SHP77 (cell line): ENCODE measurements around the gene SORBS1.

ENCODE experiments used
- DNase-seq, 2 experiments: peaks; one replicate each; lab custom pipeline; 2025; lab: John Stamatoyannopoulos, UW

The SORBS1 gene

GRCh38 chr10:95513941-95514392, 47.2 kb downstream of the SORBS1 start:
- DNase-seq, result peak in 1 of 2 experiments; percentile 8

DNA sequence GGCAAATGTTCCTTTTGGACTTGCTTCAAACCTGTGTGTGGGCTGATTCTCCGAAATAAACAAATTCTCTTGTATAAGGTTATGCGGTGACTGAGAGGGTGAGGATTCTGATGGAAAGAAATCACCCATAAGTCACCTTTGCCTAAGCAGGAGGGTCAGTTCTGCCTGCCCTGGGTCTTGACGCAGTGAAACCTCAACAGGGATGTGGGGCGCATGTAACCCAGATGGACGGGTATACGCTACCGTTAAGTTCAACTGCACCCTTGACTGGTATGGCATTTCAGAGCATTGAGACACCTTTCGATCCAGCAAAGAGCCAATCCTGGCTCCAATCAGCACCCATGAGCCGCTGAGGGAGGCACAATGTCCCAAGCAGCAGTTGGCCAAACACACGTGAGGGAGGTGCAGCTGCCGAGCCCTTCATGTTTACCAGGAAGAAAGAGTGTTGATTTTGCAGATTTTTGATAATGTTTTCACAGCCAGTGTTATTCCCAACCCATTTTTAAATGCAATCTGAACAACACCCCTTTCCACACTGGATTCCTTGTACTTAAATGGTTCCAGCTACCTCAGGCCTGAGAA, 48.1 kb downstream of the SORBS1 start:
- DNase-seq, result peak; percentile 7 to 28

GRCh38 chr10:95511314-95511713, 49.9 kb downstream of the SORBS1 start:
- no peak for DNase-seq

GRCh38 chr10:95509251-95509650, 51.9 kb downstream of the SORBS1 start:
- DNase-seq, result no peak

DNA sequence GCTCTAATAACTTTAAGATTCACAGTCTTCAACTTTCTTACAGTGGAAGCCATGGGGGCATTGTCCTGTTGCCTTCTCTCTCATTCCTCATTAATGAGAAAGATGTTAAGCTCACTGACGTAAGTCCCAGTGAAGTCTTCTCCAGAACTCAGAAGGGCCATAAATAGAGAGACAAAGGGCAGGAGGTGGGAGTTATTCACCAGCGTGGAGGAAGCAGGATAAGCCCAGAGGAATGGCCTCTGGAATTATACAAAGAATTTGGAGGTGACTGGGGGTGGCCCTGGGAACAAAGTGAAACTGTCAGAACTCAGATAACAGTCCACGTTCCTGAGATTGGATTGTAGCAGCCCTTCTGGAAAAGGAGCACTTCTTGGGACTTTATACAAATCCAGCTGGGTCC, 52.4 kb downstream of the SORBS1 start:
- DNase-seq, result no peak

DNA sequence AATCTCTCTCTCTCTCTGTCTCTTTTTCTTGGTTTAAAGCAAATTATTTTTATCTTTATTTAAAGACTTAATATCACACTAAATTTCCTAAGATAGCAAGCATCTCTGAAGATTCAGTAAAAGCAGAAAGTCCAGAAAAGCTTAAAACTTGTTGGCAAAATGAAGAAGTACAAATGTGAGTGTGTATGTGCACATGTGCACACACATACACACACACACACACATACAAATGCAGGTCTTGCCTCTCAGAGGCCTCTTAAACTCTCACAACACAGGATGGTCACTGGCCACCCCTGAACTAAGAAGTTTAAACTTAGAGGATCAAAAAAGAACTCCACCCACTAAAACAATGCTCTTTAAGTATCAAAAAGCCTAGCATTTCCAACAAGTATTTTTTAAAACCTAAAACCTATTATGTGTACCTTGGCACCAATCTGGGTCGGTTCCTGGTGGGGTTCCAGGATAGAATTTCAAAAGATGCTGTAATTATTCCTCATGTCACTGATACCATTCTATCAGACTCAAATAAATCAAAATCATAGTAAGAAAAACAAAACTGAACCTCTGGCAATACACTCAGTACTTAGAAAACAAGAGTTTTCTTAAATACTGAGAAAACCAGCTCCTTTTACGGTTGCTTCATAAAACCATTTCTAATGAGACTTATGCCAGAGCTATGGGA, 55.0 kb downstream of the SORBS1 start:
- no peak for DNase-seq

DNA sequence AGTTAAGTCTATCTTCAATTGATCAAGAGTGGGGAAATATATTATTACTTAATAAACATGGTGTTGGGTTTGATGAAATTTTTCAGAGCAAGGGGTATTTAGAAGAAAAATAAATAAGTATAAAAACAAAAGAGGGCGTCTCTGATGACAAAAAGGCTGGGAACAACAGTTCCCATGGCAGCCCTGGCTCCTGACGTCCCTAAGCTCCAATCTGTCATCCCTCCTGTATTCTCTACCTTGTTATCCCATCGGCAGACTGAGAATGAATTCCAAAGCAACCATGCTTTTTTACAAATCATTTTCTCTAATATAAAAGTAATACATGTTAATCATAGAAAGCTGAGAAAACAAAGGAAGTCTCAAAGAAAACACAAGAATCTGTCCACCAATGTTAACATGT, 55.5 kb downstream of the SORBS1 start:
- DNase-seq, result no peak

GRCh38 chr10:95505084-95505610, 56.0 kb downstream of the SORBS1 start:
- DNase-seq, result no peak

DNA sequence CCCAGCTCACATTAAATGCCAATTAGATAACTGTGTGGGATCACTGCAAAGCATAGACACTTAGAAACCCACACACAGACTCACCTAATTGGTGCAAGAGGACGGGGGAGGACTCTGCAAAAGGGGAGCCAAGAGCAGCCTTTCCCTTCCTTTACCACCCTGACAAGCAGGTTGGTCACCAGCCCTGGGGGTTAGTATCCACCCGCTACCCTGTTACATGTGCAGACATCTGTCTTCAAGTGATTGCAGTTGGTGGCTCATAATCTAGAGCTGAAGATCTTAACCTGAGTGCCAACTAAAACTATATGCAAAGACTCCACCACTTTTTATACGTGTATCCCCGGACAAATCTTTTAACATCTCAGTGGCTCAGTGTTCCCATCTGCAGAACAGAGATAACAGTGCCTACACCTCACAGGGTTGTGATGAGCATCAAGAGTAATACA, 56.9 kb downstream of the SORBS1 start:
- DNase-seq, result no peak

DNA sequence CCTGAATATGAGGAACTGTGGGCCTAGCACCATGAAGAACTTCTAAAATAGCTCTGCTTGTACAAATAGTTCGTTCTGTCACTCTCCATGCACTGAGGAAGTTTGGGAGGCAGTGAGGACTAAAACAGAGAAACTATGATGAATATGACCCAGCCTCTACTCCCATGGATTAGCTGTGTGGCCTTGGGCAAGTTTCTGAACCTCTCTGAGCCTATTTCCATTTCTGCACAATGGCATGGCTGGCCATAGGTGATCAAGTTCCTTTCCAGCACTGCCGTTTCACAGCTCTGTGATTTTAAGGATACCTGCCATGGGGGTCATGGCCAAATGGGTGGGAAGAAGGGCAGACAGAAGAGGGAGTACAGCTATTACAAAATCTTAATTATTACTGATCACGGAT, 57.6 kb downstream of the SORBS1 start:
- no peak for DNase-seq

- no peak for DNase-seq
Observed at GRCh38 chr10:95503001-95503400, 58.2 kb downstream of the SORBS1 start.

GRCh38 chr10:95502377-95502776, 58.8 kb downstream of the SORBS1 start:
- no peak for DNase-seq

DNA sequence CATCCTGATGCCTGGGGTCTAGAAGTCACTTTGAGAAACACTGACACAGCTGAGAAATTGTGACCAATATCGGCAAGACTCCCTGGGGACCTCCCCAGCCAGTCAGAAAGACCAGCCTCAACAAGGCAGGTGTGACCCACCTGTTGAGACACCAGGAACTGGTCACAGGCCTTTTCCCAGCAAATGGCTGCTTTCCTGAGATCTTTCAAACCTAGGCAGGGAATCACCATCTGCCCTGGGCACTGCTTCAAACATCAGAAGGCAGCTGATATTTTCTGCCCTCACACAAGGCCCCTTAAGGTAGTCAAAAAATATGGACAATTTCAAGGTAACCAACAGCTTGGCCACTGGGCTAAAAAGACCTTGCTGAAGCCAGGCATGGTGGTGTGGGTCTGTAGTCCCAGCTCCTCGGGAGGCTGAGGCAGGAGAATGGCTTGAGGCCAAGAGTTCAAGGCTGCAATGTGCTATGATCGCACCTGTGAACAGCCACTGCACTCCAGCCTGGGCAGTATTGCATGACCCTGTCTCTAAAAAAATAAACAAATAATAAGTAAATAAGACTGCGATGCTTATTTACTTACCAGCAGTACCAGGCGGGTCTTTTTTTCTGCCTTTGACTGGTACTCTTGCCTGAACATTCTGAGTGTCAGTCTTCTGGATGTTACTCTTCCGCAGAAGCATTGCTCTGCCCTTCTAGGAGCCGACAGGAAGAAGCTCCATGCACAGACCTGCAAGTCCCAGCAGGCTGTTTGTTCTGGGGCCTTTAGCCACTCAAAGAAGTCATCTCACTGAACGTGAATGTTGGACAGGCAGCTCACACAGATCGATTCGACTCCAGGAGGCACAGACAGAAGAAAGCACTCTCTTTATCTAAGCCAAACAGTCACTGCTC, 59.7 kb downstream of the SORBS1 start:
- no peak for DNase-seq

DNA sequence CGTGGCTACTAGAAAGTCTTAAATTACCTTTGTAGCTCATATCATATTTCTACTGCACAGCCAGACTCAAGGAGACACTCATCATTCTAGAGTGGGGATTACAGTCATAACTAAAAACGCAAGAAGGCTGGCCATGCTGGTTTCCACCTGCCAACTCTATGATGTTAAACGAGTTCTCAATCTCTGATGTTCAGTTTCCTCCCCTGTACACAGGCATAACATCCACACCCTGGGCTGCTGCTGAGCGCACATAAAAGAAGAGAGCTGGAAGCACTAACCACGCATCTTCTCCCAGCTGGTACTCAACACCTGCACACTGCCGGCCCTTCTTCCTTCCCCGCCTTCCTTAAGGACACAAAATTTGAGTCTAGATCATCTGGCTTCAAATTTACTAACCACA, 60.5 kb downstream of the SORBS1 start:
- DNase-seq, result no peak

DNA sequence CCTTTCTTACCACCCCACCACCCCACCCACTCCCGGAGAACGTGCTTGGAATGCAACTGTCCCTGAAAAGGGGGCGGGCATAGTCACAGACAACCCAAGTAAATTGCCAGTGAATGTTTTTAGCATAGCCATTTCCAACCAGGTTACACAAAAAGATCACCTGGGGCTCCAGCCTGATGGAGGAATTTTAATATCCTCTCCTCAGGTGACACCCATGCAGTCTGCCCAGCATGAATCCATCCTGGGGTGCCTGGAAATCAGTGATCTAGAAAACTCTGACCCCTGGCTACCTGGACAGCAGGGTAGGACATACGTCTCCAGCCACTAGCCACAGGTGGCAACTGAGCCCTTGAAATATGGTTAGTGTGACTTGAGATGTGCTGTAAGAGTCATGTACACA, 61.1 kb downstream of the SORBS1 start:
- no peak for DNase-seq

DNA sequence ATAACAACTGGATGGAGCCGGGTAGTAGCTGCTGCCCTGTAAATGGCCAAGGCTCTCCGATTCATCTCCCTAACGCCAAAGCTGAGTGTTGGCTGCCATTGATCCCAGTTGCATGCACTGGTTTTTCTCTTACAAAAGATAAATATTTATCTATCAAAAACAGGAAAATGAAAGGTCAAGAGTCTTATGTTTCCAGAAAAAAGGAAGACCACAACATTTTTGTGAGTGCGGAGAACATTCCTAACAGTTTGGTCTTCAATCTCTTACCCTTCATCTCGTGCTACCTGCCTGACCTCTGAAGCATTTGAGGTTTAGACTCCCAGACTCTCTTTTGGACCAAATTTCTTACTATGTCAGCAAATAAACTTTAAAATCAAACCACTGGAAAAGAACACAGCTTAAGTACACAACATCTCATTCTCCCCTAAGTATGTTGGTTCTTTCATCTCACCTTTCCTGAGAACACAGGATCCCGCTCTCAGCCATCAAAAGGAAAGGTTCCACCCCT, 61.6 kb downstream of the SORBS1 start:
- no peak for DNase-seq

GRCh38 chr10:95496951-95497350, 64.2 kb downstream of the SORBS1 start:
- no peak for DNase-seq

DNA sequence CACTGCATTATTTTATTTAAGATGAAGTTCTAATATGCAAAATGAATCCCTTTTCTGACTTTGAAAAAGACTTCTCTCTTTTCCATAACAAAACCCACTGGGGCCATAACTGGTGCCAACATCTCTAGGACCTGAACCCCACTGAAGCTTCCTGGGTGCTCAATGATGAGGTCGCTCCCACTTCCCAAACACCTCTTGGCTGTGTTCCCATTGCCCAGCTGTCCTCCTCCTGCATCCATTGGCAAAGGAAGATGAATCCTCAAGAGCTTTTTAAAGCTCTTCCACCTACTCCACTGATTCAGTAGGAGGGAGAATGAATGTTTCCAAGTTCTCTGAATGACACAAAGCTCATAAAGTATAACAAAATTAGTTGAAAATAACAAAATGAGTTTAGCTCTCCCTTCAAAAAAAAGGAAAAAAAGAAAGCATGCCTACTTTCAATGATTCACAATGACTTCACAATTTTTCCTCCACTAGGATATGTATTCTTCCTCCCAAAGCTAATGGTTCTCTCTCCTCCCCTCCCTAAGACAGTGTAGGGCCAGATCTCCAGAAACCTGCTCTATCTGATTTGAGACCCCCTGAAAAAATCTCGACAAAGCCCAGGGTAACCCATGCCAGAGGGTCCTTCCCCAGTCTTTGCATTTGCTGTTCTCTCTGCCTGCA, 64.8 kb downstream of the SORBS1 start:
- peak in 1 of 2 experiments; percentile 25 for DNase-seq

GRCh38 chr10:95493862-95494261, 67.3 kb downstream of the SORBS1 start:
- no peak for DNase-seq

GRCh38 chr10:95487994-95488393, 73.2 kb downstream of the SORBS1 start:
- no peak for DNase-seq

- DNase-seq, result no peak
Observed at GRCh38 chr10:95485056-95485844, 75.9 kb downstream of the SORBS1 start.
